ENCODE measurements around the gene SAA1.

GRCh38 chr11:18248561-18248960, 17.5 kb upstream of the SAA1 start, which contains the start of gene SAA2:
- TF ChIP-seq POLR2AphosphoS5 (IDR thresholded peaks at IDR 0.05; ENCODE audit: low read depth, low read length) (no peak), POLR2A (IDR thresholded peaks at IDR 0.05; ENCODE audit: low read depth, low read length) (no peak), TAF1 (IDR thresholded peaks at IDR 0.05; ENCODE audit: borderline replicate concordance, low read depth, low read length) (no peak)

Data from GM12892 (cell line).